ENCODE data around the gene PPP1R9B.

The PPP1R9B gene

DNA sequence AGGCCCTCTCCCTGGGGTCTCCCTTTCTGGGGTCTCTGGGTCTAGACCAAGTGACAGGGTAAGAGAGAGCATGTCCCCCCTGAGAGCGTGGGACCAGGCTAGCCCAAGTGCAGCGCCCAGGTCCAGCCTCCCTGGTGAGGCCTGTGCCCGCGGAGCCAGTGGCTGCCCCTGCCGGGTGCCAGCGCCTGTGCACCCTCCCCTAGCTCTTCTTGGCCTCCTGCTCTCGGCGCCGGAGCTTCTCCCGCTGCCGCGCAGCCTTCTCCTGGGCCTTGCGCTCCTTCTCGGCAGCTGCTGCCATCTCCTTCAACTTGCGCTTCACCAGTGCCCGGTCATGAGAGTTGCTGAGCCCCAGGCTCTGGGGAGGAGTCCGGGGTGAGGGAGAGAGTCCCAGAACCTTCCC, 37.8 kb downstream of the PPP1R9B start:
- ATAC-seq (ENCODE audit: insufficient read depth, low read depth): no peak
- H4K20me1 ChIP-seq (ENCODE audit: insufficient read depth, low read length): no peaks in the 10 kb centered on the region; the same call in 1 of the 2 replicates
- H3K36me3 ChIP-seq (ENCODE audit: insufficient read depth, low read length): no peaks in the 10 kb centered on the region
- no peaks in the 10 kb centered on the region for H3K9me3 ChIP-seq (ENCODE audit: insufficient read depth, low read length, severe bottlenecking)
- H3K4me3 ChIP-seq (ENCODE audit: low read depth in 1 of 2, low read length in 2 of 2): no peak overlapping the region
- H3K79me2 ChIP-seq (ENCODE audit: insufficient read depth, low read length): no peaks in the 10 kb centered on the region
- H3K4me2 ChIP-seq (ENCODE audit: insufficient read depth, low read length): no peak overlapping the region
- no peak overlapping the region for H3K27ac ChIP-seq (ENCODE audit: low read length)
- H3K27me3 ChIP-seq (ENCODE audit: insufficient read depth, low read length, poor library complexity): peaks cover 16% of the 10 kb centered on the region
- no peaks in the 10 kb centered on the region for H3K4me1 ChIP-seq (ENCODE audit: insufficient read depth, low read length)
- no peak overlapping the region for H2AFZ ChIP-seq (ENCODE audit: low read depth, low read length)
- H3K9ac ChIP-seq (ENCODE audit: low read depth, low read length): no peak overlapping the region
- no peak for TF ChIP-seq EZH2 (IDR thresholded peaks at IDR 0.05; ENCODE audit: borderline replicate concordance, low read depth, low read length, severe bottlenecking)
- TF ChIP-seq, protein P1, sequence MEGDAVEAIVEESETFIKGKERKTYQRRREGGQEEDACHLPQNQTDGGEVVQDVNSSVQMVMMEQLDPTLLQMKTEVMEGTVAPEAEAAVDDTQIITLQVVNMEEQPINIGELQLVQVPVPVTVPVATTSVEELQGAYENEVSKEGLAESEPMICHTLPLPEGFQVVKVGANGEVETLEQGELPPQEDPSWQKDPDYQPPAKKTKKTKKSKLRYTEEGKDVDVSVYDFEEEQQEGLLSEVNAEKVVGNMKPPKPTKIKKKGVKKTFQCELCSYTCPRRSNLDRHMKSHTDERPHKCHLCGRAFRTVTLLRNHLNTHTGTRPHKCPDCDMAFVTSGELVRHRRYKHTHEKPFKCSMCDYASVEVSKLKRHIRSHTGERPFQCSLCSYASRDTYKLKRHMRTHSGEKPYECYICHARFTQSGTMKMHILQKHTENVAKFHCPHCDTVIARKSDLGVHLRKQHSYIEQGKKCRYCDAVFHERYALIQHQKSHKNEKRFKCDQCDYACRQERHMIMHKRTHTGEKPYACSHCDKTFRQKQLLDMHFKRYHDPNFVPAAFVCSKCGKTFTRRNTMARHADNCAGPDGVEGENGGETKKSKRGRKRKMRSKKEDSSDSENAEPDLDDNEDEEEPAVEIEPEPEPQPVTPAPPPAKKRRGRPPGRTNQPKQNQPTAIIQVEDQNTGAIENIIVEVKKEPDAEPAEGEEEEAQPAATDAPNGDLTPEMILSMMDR (IDR thresholded peaks at IDR 0.05; ENCODE audit: borderline replicate concordance, extremely low read depth, low read length, poor library complexity, severe bottlenecking): no peak
- no peak for DNase-seq

- Histone ChIP-seq H4K20me1 (ENCODE audit: insufficient read depth, low read length) (no peaks in the 10 kb centered on the region; the same call in 1 of the 2 replicates), H3K36me3 (ENCODE audit: insufficient read depth, low read length) (no peaks in the 10 kb centered on the region), H3K9me3 (ENCODE audit: insufficient read depth, low read length, severe bottlenecking) (no peaks in the 10 kb centered on the region), H2AFZ (ENCODE audit: low read depth, low read length) (no peak overlapping the region), H3K4me2 (ENCODE audit: insufficient read depth, low read length) (no peak overlapping the region), H3K9ac (ENCODE audit: low read depth, low read length) (no peak overlapping the region), H3K79me2 (ENCODE audit: insufficient read depth, low read length) (no peaks in the 10 kb centered on the region), H3K4me1 (ENCODE audit: insufficient read depth, low read length) (no peaks in the 10 kb centered on the region), H3K27me3 (ENCODE audit: insufficient read depth, low read length, poor library complexity) (peaks cover 8% of the 10 kb centered on the region), H3K27ac (ENCODE audit: low read length) (no peak overlapping the region), H3K4me3 (ENCODE audit: low read depth in 1 of 2, low read length in 2 of 2) (no peak overlapping the region)
- DNase-seq (no peak), ATAC-seq (ENCODE audit: insufficient read depth, low read depth) (no peak)
- TF ChIP-seq EZH2 (IDR thresholded peaks at IDR 0.05; ENCODE audit: borderline replicate concordance, low read depth, low read length, severe bottlenecking): no peak
- TF ChIP-seq, protein P1 (IDR thresholded peaks at IDR 0.05; ENCODE audit: borderline replicate concordance, extremely low read depth, low read length, poor library complexity, severe bottlenecking): no peak
Measured at GRCh38 chr17:50111673-50112655, 38.5 kb downstream of the PPP1R9B start.

- no peak overlapping the region for H3K4me2 ChIP-seq (ENCODE audit: insufficient read depth, low read length)
- H3K27me3 ChIP-seq (ENCODE audit: insufficient read depth, low read length, poor library complexity): peaks cover under 1% of the 10 kb centered on the region
- no peaks in the 10 kb centered on the region for H3K36me3 ChIP-seq (ENCODE audit: insufficient read depth, low read length)
- no peaks in the 10 kb centered on the region for H3K4me1 ChIP-seq (ENCODE audit: insufficient read depth, low read length)
- H4K20me1 ChIP-seq (ENCODE audit: insufficient read depth, low read length): no peaks in the 10 kb centered on the region; the same call in 1 of the 2 replicates
- no peak overlapping the region for H3K27ac ChIP-seq (ENCODE audit: low read length)
- no peaks in the 10 kb centered on the region for H3K79me2 ChIP-seq (ENCODE audit: insufficient read depth, low read length)
- H3K9me3 ChIP-seq (ENCODE audit: insufficient read depth, low read length, severe bottlenecking): no peaks in the 10 kb centered on the region
- TF ChIP-seq EZH2 (IDR thresholded peaks at IDR 0.05; ENCODE audit: borderline replicate concordance, low read depth, low read length, severe bottlenecking): no peak
- TF ChIP-seq, protein P1 (IDR thresholded peaks at IDR 0.05; ENCODE audit: borderline replicate concordance, extremely low read depth, low read length, poor library complexity, severe bottlenecking): no peak
- DNase-seq (no peak), ATAC-seq (ENCODE audit: insufficient read depth, low read depth) (no peak)
- no peak overlapping the region for H3K9ac ChIP-seq (ENCODE audit: low read depth, low read length)
- H2AFZ ChIP-seq (ENCODE audit: low read depth, low read length): no peak overlapping the region
- no peak overlapping the region for H3K4me3 ChIP-seq (ENCODE audit: low read depth in 1 of 2, low read length in 2 of 2)
Measured at GRCh38 chr17:50110591-50111349, 39.7 kb downstream of the PPP1R9B start.
